Measurements from ENCODE around the gene SVOPL. TPM values are rescaled to one million over a fixed set of nuclear protein-coding genes. Genes with fewer than 3 reads are reported as not detected.

The SVOPL gene
- polyA plus RNA-seq, 3 donors = not detected

DNA sequence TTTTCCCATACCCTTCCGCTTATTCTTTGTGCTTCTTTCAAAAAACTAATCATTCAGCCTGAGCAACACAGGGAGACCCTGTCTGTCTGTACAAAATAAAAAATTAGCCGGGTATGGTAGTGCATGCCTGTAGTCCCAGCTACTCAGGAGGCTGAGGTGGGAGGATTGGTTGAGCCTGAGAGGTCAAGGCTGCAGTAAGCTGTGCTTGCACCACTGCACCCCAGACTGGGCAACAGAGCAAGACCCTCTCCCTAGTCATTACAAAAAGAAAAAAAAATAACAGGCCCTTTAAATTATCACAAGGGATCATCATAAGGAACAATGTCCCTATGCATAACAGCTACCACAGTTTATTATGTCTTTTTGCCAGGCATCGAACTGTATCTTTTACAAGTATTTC, 121.5 kb downstream of the SVOPL start:
- DNase-seq = no peak
- no peaks in the 10 kb centered on the region for H3K4me1 ChIP-seq (ENCODE audit: control insufficient read depth in 1 of 2, insufficient read depth in 2 of 2, low read length in 2 of 2)
- H3K4me3 ChIP-seq (replicated peaks in 1 of 3; ENCODE audit: low read depth in 2 of 3, low read length in 3 of 3) = no peak overlapping the region
- H3K36me3 Mint-ChIP-seq = peaks cover 75 to 91% of the 10 kb centered on the region in 2 donors
- H3K9me3 ChIP-seq (replicated peaks in 1 of 2; ENCODE audit: control insufficient read depth in 1 of 2, insufficient read depth in 1 of 2, low read length in 2 of 2) = no peaks in the 10 kb centered on the region
- no peaks in the 10 kb centered on the region for H3K4me1 Mint-ChIP-seq
- H3K4me2 ChIP-seq (replicated peaks; ENCODE audit: extremely low read depth, low read length, poor library complexity, severe bottlenecking) = no peak overlapping the region
- no peaks in the 10 kb centered on the region for H3K27me3 ChIP-seq (ENCODE audit: control insufficient read depth in 2 of 2, insufficient read depth in 2 of 2, low read length in 2 of 2)
- H4K20me1 ChIP-seq (ENCODE audit: insufficient read depth, low read length) = no peaks in the 10 kb centered on the region
- H3K27ac Mint-ChIP-seq = no peak overlapping the region
- TF ChIP-seq, protein P1, sequence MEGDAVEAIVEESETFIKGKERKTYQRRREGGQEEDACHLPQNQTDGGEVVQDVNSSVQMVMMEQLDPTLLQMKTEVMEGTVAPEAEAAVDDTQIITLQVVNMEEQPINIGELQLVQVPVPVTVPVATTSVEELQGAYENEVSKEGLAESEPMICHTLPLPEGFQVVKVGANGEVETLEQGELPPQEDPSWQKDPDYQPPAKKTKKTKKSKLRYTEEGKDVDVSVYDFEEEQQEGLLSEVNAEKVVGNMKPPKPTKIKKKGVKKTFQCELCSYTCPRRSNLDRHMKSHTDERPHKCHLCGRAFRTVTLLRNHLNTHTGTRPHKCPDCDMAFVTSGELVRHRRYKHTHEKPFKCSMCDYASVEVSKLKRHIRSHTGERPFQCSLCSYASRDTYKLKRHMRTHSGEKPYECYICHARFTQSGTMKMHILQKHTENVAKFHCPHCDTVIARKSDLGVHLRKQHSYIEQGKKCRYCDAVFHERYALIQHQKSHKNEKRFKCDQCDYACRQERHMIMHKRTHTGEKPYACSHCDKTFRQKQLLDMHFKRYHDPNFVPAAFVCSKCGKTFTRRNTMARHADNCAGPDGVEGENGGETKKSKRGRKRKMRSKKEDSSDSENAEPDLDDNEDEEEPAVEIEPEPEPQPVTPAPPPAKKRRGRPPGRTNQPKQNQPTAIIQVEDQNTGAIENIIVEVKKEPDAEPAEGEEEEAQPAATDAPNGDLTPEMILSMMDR (IDR thresholded peaks at IDR 0.05) = no peak
- H3K27me3 Mint-ChIP-seq (ENCODE audit: low read depth in 3 of 3) = no peaks in the 10 kb centered on the region
- H3K79me2 ChIP-seq (ENCODE audit: insufficient read depth, low read length) = no peaks in the 10 kb centered on the region
- intact Hi-C loops (cut with micrococcal nuclease) = no loop called here
- H3K4me3 Mint-ChIP-seq = no peak overlapping the region
- H3K9ac ChIP-seq (ENCODE audit: insufficient read depth, low read length, poor library complexity, severe bottlenecking) = no peak overlapping the region
- H3K36me3 ChIP-seq (replicated peaks in 1 of 2; ENCODE audit: control insufficient read depth in 1 of 2, insufficient read depth in 2 of 2, low read length in 2 of 2) = peaks cover 64 to 96% of the 10 kb centered on the region in 2 donors
- H3K9me3 Mint-ChIP-seq = no peaks in the 10 kb centered on the region
- no peak overlapping the region for H3K27ac ChIP-seq (ENCODE audit: low read depth in 1 of 2, low read length in 2 of 2)
- no peak overlapping the region for H2AFZ ChIP-seq (ENCODE audit: insufficient read depth, low read depth, low read length, poor library complexity, severe bottlenecking)
- WGBS (ENCODE audit: insufficient coverage) = no CpG with 5 or more reads among the region's 3 CpGs

DNA sequence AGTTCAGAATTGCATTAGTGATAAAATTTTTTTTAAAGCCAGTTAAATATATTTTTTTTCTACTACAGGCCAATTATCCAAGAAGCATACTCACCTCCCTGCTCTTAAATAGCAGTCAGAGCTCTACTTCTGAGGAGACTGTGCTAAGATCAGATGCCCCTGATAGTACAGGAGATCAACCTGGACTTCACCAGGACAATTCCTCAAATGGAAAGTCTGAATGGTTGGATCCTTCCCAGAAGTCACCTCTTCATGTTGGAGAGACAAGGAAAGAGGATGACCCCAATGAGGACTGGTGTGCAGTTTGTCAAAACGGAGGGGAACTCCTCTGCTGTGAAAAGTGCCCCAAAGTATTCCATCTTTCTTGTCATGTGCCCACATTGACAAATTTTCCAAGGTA, 122.0 kb downstream of the SVOPL start:
- WGBS (ENCODE audit: insufficient coverage) = no CpG with 5 or more reads among the region's 1 CpG

More for the DNA sequence above, 122.0 kb downstream of the SVOPL start:
- Histone ChIP-seq H3K27ac (ENCODE audit: low read depth in 1 of 2, low read length in 2 of 2) (no peak overlapping the region), H3K4me2 (replicated peaks; ENCODE audit: extremely low read depth, low read length, poor library complexity, severe bottlenecking) (no peak overlapping the region), H3K9ac (ENCODE audit: insufficient read depth, low read length, poor library complexity, severe bottlenecking) (no peak overlapping the region), H3K4me1 (ENCODE audit: control insufficient read depth in 1 of 2, insufficient read depth in 2 of 2, low read length in 2 of 2) (no peaks in the 10 kb centered on the region), H3K9me3 (replicated peaks in 1 of 2; ENCODE audit: control insufficient read depth in 1 of 2, insufficient read depth in 1 of 2, low read length in 2 of 2) (no peaks in the 10 kb centered on the region), H3K79me2 (ENCODE audit: insufficient read depth, low read length) (no peaks in the 10 kb centered on the region), H2AFZ (ENCODE audit: insufficient read depth, low read depth, low read length, poor library complexity, severe bottlenecking) (no peak overlapping the region), H3K36me3 (replicated peaks in 1 of 2; ENCODE audit: control insufficient read depth in 1 of 2, insufficient read depth in 2 of 2, low read length in 2 of 2) (peaks cover 63 to 96% of the 10 kb centered on the region in 2 donors), H4K20me1 (ENCODE audit: insufficient read depth, low read length) (no peaks in the 10 kb centered on the region), H3K4me3 (replicated peaks in 1 of 3; ENCODE audit: low read depth in 2 of 3, low read length in 3 of 3) (no peak overlapping the region), H3K27me3 (ENCODE audit: control insufficient read depth in 2 of 2, insufficient read depth in 2 of 2, low read length in 2 of 2) (no peaks in the 10 kb centered on the region)
- H3K4me1 Mint-ChIP-seq = no peaks in the 10 kb centered on the region
- H3K4me3 Mint-ChIP-seq = no peak overlapping the region
- intact Hi-C loops (cut with micrococcal nuclease) = no loop called here
- H3K36me3 Mint-ChIP-seq = peaks cover 73 to 88% of the 10 kb centered on the region in 2 donors
- no peak for DNase-seq
- no peaks in the 10 kb centered on the region for H3K9me3 Mint-ChIP-seq
- TF ChIP-seq, protein P1 (IDR thresholded peaks at IDR 0.05) = no peak
- H3K27ac Mint-ChIP-seq = peak overlapping the region in 1 of 7 donors; percentile 45
- H3K27me3 Mint-ChIP-seq (ENCODE audit: low read depth in 3 of 3) = no peaks in the 10 kb centered on the region

Measured in CD14-positive monocyte (primary cell).